Transverse colon (tissue), 3 donors: ENCODE measurements around the gene ABCC1.

Experiments used
- CTCF ChIP-seq, 5 experiments: fragments of 200-600 bp in 3 of 5; fragments of 450-650 bp in 2 of 5; sonication (generic) in 3 of 5; IDR thresholded peaks; 1 replicate in 2 of 5; 2 replicates in 3 of 5; pipeline ENCODE4 v1.5.1; 2016 to 2017; ENCODE audit warnings: antibody characterized with exemption in 5 of 5, inconsistent platforms in 3 of 5, mild to moderate bottlenecking in 2 of 5, moderate library complexity in 1 of 5
- POLR2A ChIP-seq: fragments of 450-650 bp; IDR thresholded peaks from one replicate; pipeline ENCODE4 v1.6.1; 2016; ENCODE audit warnings: antibody characterized with exemption, mild to moderate bottlenecking, moderate library complexity

GRCh38 chr16:15915555-15916081 is 33.8 kb upstream of the ABCC1 start:
- TF ChIP-seq CTCF (IDR thresholded peaks at IDR 0.05): no peak
- TF ChIP-seq POLR2A: no peak
